Right lobe of liver (tissue), 4 donors: ENCODE measurements around the gene GAD2.

Experiments used
- CTCF ChIP-seq, 4 donors: fragments of 200-600 bp in 3 of 4; fragments of 450-650 bp in 1 of 4; IDR thresholded peaks; one replicate each; pipeline versions ENCODE4 v1.5.1 to v1.8.0; 2016 to 2022; ENCODE audit warnings: antibody characterized with exemption in 4 of 4, mild to moderate bottlenecking in 2 of 4
- POLR2A ChIP-seq: fragments of 450-650 bp; IDR thresholded peaks from one replicate; pipeline ENCODE4 v1.6.1; 2017; ENCODE audit warnings: antibody characterized with exemption, mild to moderate bottlenecking
- donor health status: DM: no; HTN: no; CAD: no.
- donor health status: DM: no; HTN: no; CAD: no.
- donor health status: DM: no; HTN: yes; CAD: no.

GRCh38 chr10:26336979-26337378, 120.4 kb downstream of the GAD2 start:
- TF ChIP-seq CTCF (IDR thresholded peaks at IDR 0.05) (no peak), POLR2A (no peak)
